RPMI7951 (cell line): ENCODE measurements around the gene RIMKLA. TPM values are rescaled to one million over a fixed set of nuclear protein-coding genes. Genes with fewer than 3 reads are reported as not detected.
A peak's percentile ranks its signal among the peaks of the same experiment; 100 is the strongest.

Experiments
- DNase-seq: peaks from one replicate; pipeline ENCODE4 v3.0.0-alpha.2; 2012; ENCODE audit warnings: low read depth
- total RNA-seq: library from RNA; depleted of rRNA; stranded (reverse); fragments of >200 nt; shearing (Covaris generic); gene quantifications from 2 replicates; pipeline ENCODE4 v1.2.3, GENCODE V29; 2014

The RIMKLA gene
- total RNA-seq, 1 experiment from 2014 or later: 0.12 TPM

DNA sequence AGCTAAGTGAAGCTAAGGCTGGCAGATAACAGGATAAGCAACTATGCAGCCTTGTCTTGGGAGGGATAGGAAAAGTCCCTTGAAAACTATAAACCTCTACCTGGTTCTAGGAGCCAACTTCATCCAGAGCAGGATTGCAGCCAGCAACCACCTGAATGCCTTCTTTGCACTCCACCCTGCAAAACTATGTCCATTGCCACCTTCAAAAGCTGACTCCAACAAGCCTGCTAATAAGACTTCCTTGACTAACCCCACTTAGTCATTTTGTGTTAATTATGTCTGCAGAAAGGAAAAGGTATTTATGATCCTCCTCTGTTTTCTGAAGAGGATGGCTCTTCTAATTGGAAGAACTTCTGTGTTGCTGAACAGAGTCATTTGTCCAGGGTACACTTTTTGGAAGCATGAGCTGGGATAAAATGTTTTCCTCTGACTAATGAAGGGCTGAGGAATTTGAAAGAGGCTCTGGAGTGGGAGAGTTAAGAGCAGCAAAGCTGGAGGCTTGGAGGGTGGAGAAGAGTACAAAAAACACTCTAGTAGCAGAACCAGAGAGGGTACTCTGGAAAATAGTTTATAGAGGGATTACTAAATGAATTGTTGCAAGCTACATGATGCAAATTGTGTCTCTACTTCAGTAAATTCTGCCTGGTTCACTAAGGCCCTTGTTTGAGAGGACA is 9.6 kb upstream of the RIMKLA start:
- DNase-seq: no peak

DNA sequence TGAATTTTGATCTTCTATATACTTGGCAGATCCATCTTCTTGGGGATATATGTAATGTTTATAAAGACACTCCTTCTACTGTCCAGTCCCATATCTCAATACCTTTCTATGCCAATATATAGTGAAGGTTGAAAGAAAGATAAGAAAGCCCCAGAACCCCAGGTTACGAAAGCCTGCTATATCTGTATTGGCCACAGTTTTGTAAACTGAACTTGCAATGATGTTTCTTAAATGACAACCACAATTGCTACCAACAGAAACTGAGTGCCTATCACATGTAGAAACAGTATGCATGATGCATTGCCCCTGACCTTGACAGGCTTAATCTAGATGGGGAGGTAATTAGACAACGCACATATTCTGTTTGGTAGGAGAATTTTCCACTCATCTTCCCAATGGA is 7.8 kb upstream of the RIMKLA start:
- no peak for DNase-seq

DNA sequence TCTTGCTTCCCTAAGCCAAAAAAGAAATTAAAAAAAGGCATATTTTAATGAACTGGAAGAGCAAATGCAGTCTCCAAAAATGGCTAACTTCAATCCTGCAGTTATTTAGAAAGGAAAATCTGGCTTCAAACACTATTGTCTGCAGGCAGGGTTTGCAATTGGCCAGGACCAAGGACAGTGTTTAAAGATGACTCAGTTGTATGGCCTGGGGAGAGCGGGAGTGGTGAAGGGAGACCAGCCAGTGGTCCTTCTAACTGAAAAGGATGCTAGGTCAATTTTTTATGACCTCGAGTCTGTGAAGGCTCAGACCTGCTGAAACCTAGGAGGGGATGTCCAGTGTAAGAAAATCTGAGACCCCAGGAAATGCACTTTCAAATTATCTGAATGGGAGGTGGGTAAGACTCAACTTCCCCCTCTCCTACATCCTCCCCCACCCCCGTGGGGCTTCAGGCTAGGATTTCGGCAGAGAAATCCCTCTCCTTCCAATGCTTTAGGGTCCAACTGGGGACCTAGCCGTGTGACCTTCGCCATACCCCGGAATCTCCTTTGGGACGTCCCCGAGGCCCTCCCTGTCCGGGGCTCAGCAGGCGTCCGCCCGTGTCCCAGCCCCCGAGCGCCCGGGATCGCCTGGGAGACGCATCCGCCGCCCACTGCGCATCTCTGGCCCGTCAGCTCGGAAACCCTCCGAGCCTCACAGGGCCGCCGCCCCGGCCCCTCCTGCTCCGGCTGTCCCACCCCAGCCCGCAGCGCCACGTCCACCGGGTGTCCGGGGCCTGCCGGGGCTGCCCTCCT is 602 bp upstream of the RIMKLA start:
- peak; percentile 35 for DNase-seq

DNA sequence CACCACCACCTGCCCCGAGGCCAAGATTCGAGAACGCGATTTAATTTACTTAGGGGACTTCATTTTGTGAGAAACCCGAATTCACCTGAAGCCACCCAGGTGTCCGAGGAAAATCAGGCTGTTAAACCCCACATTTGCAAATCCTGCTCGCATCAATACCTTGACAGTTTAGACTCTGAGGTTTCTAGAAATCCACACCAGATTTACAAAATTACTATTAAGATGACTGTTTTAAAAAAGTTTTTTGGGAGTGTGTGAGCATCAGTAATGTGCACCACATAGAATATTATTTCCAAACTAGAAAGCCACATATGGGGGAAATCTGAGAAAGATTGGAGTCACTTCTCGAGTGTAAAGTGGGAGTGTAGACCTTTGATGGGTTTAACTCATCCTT is 685 bp downstream of the RIMKLA start:
- DNase-seq: no peak

DNA sequence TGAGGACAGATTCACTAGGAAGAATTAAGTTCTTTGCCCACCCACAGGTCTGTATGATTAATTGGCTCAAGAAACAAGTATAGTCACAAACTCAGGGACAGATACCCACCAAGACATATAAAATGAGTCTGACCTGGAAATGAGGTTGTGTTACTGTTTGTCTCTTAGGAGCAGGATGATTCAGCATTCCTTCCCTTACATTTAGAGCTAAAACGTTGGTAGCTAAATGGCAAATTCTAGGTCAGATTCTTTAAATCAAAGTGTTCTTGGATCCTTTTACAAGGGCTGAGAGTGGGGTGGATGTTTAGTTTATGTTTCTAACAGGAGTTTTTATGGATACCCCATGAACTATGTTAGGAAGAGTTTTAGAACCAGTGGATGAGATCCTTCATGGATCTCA is 4.7 kb downstream of the RIMKLA start:
- DNase-seq: no peak

DNA sequence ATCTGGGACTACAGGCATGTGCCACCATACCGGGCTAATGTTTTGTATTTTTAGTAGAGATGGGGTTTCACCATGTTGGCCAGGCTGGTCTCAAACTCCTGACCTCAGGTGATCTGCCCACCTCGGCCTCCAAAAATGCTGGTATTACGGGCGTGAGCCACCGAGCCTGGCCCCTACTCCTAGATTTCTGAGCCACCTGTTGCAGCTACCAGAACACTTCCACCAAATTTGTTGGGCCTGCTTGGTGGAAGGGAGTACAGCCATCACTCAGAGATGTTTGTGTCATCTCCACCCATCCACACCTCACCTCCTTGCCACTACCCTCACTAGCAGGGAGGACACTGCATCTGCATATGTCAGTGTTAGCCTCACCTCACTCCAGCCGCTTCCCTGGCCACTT is 5.5 kb downstream of the RIMKLA start:
- DNase-seq: no peak

DNA sequence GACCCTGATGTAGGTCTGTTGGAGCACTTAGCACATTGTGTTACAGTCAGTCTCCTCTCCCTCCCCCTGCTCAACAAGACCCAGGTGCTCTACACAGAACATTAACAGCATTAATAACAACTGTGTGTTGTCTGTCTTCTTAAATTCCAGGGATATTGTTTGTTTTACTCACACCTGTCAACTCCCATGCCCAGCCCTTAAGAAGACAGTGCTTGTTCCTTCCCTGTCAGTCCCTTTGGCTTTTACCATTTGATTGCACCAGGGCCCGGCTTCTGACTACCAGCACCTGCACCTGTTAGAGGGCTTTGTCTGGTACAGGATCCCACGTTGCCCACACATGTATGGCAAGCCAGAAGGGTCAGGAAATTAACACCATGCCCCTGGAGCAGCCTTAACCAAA is 11.7 kb downstream of the RIMKLA start:
- DNase-seq: no peak

DNA sequence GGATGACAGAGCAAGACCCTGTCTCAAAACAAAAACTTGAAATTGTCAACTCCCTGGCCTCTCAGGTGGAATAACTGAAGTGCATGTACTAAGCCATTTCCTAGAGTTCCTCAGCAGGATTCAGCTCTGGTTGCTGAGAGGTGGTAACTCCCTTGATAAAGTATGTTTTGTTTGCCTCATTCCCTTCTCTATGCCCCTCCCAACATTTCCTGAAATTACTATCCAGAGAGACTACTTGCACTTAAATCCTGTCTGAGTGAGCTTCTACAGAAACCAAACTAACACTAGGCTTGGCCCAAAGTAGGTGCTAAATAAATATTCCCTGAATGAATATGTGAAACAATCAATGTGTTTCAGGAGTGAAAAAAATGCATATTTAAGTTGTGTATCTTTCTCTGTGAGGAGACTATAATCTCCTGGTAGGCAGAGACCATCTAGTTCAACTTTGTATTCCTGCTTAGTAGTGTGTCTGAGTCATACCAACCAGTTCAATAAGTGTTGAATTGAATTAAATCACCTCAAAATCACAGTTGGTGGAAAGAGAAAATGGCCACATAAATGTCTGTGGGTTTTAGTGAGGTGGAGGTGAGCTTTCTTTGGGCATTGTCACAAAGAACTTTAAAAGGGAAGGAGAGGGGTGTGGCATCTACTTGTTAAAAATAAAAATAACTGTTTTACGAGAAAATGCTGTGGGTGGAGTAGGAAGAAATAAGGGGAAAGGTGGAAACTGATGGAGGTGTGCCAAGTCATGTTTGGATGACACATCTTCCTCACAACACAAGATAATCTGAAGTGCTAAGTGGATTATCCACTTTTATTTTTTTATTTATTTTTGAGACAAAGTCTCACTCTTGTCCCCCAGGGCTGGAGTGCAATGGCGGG is 12.6 kb downstream of the RIMKLA start:
- DNase-seq: no peak

DNA sequence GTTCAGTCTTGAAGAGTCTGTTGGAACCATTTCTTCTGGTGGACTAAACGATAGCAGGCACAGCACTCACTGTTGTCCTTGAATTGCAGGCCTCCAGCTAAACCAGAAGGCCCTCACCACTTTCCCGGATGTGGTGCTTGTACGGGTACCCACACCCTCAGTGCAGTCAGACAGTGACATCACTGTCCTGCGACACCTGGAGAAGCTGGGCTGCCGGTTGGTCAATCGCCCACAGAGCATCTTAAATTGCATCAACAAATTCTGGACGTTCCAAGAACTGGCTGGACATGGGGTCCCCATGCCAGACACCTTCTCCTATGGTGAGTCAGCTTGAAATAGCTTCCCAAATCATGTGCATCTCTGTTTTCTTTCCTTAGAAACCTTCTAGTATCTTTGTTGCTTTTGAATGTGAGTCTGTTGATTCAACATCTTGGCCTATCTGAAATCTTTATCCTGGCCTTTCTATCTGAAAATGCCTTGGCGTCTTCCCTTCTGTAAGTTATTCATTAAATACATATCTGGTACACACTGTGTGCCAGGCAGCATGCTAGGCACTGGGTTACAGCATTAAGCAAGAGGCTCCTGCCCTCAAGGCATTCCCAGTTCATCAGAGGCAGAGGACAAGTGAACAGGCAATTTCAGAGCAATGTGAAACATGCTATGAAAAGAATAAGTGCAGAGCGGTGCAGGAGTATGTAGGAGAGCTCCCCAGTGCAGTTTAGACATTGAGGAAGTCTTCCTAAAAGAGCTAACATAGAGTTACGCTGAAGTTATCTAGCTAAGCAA is 18.9 kb downstream of the RIMKLA start:
- DNase-seq: no peak

DNA sequence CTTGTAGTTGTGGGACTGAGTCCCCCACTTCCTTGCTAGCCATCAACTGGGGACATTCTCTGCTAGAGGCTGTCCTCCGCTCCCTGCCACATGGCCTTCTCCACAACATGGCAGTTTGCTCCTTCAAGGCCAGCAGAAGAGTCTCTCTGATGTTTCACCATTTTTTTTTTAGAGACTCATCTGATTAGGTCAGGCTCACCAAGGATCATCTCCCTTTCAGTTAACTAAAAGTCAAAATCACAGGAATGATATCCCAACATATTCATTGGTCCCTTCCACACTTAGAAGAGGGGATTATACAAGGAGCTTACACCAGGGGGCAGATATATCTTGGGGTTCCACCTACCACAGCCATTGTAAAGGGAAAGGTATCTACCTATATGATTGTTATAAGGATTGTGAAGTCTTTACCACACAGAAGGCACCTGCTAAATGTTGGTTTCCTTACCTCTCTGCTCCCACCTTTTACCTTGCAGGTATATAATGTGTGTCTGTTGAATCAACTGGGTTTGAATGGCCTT is 23.3 kb downstream of the RIMKLA start:
- DNase-seq: no peak

DNA sequence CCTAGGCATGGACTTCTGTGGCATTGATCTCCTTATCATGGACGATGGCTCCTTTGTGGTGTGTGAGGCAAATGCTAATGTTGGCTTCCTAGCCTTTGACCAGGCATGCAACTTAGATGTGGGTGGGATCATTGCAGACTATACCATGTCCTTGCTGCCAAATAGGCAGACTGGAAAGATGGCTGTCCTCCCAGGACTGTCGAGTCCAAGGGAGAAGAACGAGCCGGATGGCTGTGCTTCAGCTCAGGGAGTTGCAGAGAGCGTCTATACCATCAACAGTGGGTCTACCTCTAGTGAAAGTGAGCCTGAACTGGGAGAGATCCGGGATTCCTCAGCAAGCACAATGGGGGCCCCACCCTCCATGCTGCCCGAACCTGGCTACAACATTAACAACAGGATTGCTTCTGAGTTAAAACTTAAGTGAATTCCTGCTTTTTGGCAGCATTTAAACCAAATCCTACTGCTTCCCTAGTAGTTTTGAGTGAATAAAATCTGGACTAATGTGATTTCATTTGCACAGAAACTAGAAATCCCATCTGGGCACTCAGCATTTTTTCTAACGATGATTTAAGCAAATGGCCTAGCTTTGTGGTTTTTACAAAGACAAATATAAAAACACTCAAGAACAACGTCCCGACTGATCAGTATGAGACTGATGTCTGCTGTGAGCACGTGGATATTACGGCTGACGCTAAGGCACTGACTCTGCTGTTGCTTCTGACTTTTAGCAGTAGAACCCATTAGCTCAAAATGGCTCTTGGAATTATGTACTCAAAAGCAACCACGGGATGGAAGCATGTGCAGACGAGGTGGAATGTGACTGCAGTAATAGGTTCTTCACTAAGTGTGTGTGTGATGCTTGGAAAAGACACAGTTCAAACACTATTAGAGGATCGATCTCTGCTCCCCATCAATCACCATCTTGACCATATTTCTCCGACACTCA is 34.2 kb downstream of the RIMKLA start:
- no peak for DNase-seq

DNA sequence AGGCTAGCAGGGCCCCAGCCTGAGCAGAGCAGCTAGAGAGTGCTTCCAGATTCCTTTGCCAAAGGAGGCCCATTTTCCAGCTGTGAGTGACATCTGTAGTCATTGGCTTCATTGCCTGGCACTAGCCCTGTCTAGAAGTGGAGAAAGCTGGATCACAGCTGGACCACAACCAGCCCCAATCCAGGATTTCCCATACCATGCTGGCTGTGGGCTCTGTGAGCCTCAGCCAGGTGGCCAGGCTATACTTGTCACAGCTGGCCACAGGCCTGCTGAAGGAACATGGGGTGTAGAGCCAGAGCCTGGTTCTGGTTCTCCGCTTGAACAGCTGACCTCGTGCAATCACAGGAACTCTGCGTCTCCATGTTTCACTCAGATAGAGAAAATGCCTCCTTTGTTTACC is 36.6 kb downstream of the RIMKLA start:
- DNase-seq: no peak

DNA sequence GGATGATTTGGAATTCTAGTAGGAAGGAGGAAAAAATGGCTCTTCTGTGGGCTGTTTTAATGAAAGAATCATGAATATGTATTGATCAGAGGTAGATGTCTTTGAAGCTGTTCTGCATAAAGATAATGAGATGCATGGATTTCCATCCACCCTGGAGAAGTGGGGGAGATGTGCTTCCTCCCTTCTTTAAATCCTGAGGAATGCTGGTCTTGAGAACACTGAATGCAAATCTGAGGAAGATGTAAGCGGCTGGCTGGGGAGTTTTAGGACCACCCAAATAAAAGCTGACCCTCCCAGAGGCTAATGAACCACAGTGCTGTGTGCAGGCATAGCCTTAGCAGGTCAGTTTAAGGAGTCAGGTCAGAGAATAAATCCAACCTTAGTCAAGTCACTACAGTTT is 37.9 kb downstream of the RIMKLA start:
- DNase-seq: no peak

DNA sequence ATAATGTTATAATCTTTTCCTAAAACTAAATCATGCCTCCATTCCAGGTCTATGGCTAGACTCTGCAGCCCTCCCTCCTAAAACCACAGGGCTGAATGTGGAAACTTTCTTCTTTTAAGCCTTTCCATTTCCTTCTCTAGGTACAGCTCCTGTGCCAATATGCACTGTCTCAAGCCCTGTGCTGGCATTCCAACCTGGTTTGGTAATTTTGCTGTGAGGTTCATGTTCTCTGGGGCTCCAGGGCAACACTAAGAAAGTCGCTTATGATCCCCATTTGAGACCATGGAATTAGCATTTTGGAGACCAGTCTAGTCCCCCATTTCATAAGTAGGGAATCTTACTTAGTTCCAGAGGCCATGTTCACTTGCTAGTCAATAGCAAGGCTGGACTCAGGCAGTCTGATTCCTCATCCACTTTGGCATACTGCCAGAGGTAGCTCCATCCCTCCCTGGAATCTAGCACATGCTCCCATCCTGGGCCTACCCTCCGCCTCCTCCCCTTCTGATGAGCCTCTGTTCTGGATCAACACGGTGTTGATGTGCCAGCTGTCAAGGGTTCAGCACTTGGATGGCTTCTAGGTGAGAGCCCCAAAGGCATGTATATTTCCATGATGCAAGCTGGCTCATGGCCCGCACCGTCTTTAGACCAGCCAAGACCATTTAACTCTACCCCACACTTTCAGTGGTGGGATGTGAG is 38.7 kb downstream of the RIMKLA start:
- no peak for DNase-seq

DNA sequence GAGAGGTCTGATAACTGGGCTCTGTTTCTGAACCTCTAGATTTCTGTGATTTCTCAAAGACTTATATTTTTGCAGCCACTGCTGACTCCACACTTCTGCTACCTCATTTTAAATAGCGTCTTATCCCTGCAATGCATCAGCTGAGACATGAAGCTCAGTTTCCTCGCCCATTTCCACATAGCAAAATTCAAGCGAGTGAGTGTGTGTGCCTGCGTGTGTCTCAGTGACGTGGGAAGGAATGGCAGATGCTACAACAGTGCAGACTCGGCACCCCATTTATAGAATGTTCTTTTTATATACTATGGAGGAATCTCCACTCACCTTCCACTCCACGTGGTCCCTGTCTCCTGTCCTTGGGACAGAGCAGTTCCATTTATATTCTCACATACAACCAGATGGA is 39.5 kb downstream of the RIMKLA start:
- DNase-seq: no peak

DNA sequence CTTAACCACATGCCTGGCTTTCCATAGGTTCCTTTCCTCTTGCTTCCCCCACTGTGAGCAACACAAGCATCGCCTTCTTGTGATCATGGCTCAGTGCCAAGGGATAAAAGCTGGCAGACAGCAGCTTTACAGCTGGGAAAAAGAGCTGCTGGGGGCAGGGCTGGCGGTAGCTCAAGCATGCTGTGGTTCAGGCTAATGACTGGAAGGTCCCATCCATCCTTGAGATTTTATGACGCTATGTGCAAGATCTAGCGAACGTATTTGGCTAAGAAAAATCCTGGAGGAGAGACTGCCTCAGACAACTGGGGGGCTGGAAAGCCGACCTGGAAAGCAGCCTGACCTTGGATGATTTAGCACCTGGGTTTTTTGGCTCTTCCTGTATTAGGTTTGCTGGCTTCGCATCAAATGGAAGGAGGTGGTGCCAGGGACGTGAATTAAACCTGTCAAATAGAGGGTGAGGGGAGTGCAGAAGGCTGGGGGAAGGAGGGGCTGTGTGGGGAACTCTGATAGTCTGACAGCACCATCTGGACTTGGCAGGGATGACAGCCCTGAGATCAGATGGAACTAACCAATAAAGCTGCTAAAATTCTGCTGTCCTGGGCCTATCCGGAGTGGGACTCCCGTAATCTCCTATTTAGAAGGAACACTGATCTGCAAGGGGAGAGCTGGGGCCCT is 40.5 kb downstream of the RIMKLA start:
- peak; percentile 75 for DNase-seq

DNA sequence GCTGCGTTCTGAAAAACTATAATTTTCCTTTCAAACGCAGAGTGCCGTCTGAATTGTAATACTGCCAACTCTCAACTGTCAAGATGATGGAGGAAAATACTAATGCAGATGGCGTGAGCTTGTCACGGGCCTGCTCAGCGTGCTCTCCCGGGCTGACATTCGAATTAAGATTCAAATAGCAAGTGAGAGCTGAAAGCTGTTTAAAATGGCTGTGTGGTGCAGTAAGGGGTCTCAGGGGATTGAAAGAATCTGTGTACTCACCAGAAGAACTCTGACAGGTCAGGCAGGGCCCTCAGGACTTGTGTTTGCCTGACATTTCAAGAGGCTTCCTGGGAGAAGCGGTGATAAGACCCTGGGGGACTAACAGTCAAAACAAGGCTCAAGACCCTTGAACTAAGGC is 42.1 kb downstream of the RIMKLA start:
- DNase-seq: no peak

DNA sequence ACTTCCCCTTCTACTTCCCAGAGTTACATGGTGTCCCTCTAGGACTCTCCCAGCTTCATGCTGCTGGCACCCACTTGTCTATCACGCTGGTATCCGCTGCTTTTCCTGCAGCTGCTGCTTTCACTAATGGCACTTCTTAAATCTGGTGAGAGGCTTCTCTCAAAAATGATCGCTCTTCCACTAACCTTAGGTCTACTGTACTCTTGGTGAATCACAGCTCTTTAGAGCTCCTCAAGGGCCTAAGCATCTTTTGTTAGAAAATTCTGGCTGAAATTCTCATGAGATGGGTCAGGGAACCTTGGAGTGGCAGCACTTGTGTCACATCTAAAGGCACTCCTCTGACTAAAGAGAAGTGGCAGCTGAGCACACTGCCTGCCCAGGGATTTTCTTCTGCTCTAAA is 43.1 kb downstream of the RIMKLA start:
- DNase-seq: no peak

DNA sequence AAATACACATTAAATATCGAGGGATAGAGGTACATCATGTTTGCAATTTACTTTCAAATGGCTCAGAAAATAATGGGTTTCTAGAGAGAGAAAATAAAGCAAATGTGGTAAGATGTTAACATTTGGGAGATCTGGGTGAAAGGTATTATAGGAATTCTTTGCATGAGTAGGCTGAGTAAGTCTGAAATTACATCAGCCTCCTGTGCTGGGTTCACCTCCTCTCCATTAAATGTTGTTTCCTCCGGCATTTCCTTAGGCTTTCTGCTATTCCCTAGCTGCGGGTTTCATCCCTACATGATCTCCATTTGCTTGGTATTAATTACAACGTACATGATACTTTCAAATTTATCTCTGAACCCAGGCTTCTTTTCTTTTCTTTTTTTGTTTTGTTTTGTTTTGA is 43.6 kb downstream of the RIMKLA start:
- DNase-seq: no peak
